C1 segment of cervical spinal cord (tissue), 14 donors: ENCODE measurements around the gene AP1M2.

ENCODE experiments used
- DNase-seq, 14 donors: peaks; one replicate each; lab custom pipeline; 2025; lab: John Stamatoyannopoulos, UW

AP1M2 gene

GRCh38 chr19:10587022-10587838 is at the start of gene AP1M2:
Gene AP1M2, minus strand, starts transcription at chr19:10587312. Its CDS starts 81 bp downstream, at chr19:10587231.
- DNase-seq = no peak

GRCh38 chr19:10636304-10636972 is 49.3 kb upstream of the AP1M2 start:
- DNase-seq = peak in 1 of 14 donors; percentile 6

- no peak for DNase-seq
Measured at GRCh38 chr19:10634963-10635362, 47.9 kb upstream of the AP1M2 start.

GRCh38 chr19:10634430-10634829 is 47.3 kb upstream of the AP1M2 start:
- DNase-seq = no peak

- DNase-seq = no peak
Measured at GRCh38 chr19:10631874-10632273, 44.8 kb upstream of the AP1M2 start.

- no peak for DNase-seq
Measured at GRCh38 chr19:10625762-10626138, 38.6 kb upstream of the AP1M2 start.

GRCh38 chr19:10625003-10625761 is 38.1 kb upstream of the AP1M2 start, which contains the start of gene SLC44A2:
Gene SLC44A2, plus strand, starts transcription at chr19:10625553. Its CDS starts 81 bp downstream, at chr19:10625634.
- DNase-seq = peak in 13 of 14 donors; percentile 16 to 87 (median 70)

GRCh38 chr19:10624585-10624984 is 37.5 kb upstream of the AP1M2 start:
- DNase-seq = no peak

GRCh38 chr19:10621966-10622365 is 34.9 kb upstream of the AP1M2 start:
- no peak for DNase-seq

GRCh38 chr19:10620786-10621185 is 33.7 kb upstream of the AP1M2 start:
- DNase-seq = no peak

- DNase-seq = no peak
Measured at GRCh38 chr19:10618846-10619245, 31.7 kb upstream of the AP1M2 start.

- DNase-seq = no peak
Measured at GRCh38 chr19:10617409-10618121, 30.5 kb upstream of the AP1M2 start.

GRCh38 chr19:10615429-10616023 is 28.4 kb upstream of the AP1M2 start:
- DNase-seq = no peak

GRCh38 chr19:10612499-10613119 is 25.5 kb upstream of the AP1M2 start:
- DNase-seq = peak in 13 of 14 donors; percentile 11 to 66 (median 44)

GRCh38 chr19:10611907-10612306 is 24.8 kb upstream of the AP1M2 start:
- no peak for DNase-seq

- DNase-seq = peak in 3 of 14 donors; percentile 4 to 31 (median 16)
Measured at GRCh38 chr19:10604460-10604980, 17.4 kb upstream of the AP1M2 start.

GRCh38 chr19:10603873-10604459 is 16.9 kb upstream of the AP1M2 start:
- DNase-seq = peak in 5 of 14 donors; percentile 11 to 36 (median 32)

- DNase-seq = peak in 6 of 14 donors; percentile 6 to 36 (median 33)
Measured at GRCh38 chr19:10603084-10603872, 16.2 kb upstream of the AP1M2 start.
